ENCODE measurements around the gene KCNJ6. TPM values are rescaled to one million over a fixed set of nuclear protein-coding genes. Genes with fewer than 3 reads are reported as not detected.

KCNJ6 gene
- total RNA-seq, 1 experiment from 2014 or later = 1.2 TPM

DNA sequence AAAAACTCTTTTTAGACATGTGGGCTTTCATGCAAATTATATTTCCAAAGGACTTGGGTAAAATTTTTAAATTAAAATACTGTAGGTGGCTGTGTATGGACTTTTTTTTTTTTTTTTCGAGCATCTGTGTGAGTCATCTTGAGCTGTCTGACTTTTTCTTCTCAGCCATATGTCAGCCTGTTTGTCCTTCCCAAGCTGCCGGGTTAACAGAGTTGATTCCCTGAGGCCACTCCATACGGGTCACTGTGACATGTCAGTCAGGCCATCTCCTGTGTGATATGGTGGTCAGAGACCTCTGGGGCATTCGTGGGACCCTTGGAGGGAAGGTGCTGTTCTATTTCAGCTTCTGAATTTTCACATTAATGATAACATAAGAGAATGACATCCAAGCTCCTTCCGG is 148.3 kb downstream of the KCNJ6 start:
- no peak overlapping the region for H4K91ac ChIP-seq (ENCODE audit: insufficient read length, low read depth, low read length)
- no peak overlapping the region for H4K5ac ChIP-seq (ENCODE audit: insufficient read length, low read depth, low read length)
- TF ChIP-seq, protein P1, sequence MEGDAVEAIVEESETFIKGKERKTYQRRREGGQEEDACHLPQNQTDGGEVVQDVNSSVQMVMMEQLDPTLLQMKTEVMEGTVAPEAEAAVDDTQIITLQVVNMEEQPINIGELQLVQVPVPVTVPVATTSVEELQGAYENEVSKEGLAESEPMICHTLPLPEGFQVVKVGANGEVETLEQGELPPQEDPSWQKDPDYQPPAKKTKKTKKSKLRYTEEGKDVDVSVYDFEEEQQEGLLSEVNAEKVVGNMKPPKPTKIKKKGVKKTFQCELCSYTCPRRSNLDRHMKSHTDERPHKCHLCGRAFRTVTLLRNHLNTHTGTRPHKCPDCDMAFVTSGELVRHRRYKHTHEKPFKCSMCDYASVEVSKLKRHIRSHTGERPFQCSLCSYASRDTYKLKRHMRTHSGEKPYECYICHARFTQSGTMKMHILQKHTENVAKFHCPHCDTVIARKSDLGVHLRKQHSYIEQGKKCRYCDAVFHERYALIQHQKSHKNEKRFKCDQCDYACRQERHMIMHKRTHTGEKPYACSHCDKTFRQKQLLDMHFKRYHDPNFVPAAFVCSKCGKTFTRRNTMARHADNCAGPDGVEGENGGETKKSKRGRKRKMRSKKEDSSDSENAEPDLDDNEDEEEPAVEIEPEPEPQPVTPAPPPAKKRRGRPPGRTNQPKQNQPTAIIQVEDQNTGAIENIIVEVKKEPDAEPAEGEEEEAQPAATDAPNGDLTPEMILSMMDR (conservative IDR thresholded peaks at IDR 0.05) = no peak
- no peak overlapping the region for H3K9ac ChIP-seq (ENCODE audit: extremely low read depth, insufficient read length, low read length)
- H3K79me2 ChIP-seq (ENCODE audit: insufficient read depth, low read length) = no peaks in the 10 kb centered on the region
- H3K23me2 ChIP-seq (ENCODE audit: insufficient read length, low read depth, low read length, poor library complexity, severe bottlenecking) = no peaks in the 10 kb centered on the region
- Mint-ChIP-seq H3K27ac (no peak overlapping the region; a peak in 1 of 7 replicates), H3K4me1 (peaks cover 19 to 22% of the 10 kb centered on the region in 2 experiments), H3K36me3 (ENCODE audit: insufficient read depth in 1 of 3, low read depth in 3 of 3) (peaks cover 0 to 22% (median 12%) of the 10 kb centered on the region in 3 experiments; a peak in 5 of 7 replicates), H3K4me3 (no peak overlapping the region), H3K9me3 (peaks cover 14 to 19% of the 10 kb centered on the region in 2 experiments), H3K27me3 (ENCODE audit: low read depth) (no peaks in the 10 kb centered on the region)
- H4K20me1 ChIP-seq (ENCODE audit: control insufficient read depth, insufficient read depth, insufficient read length) = no peaks in the 10 kb centered on the region
- no peak overlapping the region for H2BK12ac ChIP-seq (ENCODE audit: insufficient read length, low read depth, low read length)
- H3K4ac ChIP-seq (ENCODE audit: low read depth, low read length) = no peak overlapping the region
- no peaks in the 10 kb centered on the region for H3K79me1 ChIP-seq (ENCODE audit: insufficient read depth, low read depth, low read length, poor library complexity, severe bottlenecking)
- H3K9me3 ChIP-seq (ENCODE audit: control insufficient read depth, low read depth, low read length) = no peaks in the 10 kb centered on the region
- H2BK5ac ChIP-seq (ENCODE audit: insufficient read length, low read length) = no peak overlapping the region
- H3K56ac ChIP-seq (ENCODE audit: insufficient read length, low read depth, low read length) = no peak overlapping the region
- no peak overlapping the region for H2AK5ac ChIP-seq (ENCODE audit: insufficient read length, low read length)
- H3K27me3 ChIP-seq (ENCODE audit: insufficient read depth, low read length) = no peaks in the 10 kb centered on the region
- no peak overlapping the region for H3K4me2 ChIP-seq (ENCODE audit: insufficient read depth, insufficient read length, low read length)
- no peak overlapping the region for H3T11ph ChIP-seq (ENCODE audit: low read length)
- H4K8ac ChIP-seq (replicated peaks; ENCODE audit: insufficient read length, low read depth, low read length) = no peak overlapping the region
- H3K18ac ChIP-seq (ENCODE audit: insufficient read length, low read depth, low read length) = no peak overlapping the region
- WGBS (ENCODE audit: extremely low coverage, insufficient read length, low lambda C conversion rate) = no CpG with 5 or more reads among the region's 5 CpGs
- H2BK20ac ChIP-seq (ENCODE audit: low read depth, low read length, poor library complexity, severe bottlenecking) = no peak overlapping the region
- H3K27ac ChIP-seq (ENCODE audit: insufficient read length, low read depth, low read length) = no peak overlapping the region
- H2BK15ac ChIP-seq (ENCODE audit: low read depth, low read length) = no peak overlapping the region
- H3K4me1 ChIP-seq (ENCODE audit: insufficient read depth, low read length) = no peaks in the 10 kb centered on the region
- no peak overlapping the region for H2BK120ac ChIP-seq (ENCODE audit: low read depth, low read length, poor library complexity, severe bottlenecking)
- no peak overlapping the region for H3K23ac ChIP-seq (ENCODE audit: insufficient read length, low read depth, low read length)
- no peak overlapping the region for H3K14ac ChIP-seq (ENCODE audit: insufficient read depth, low read length)
- no peak overlapping the region for H2AFZ ChIP-seq (ENCODE audit: low read length)
- no peak for DNase-seq

Measured in H9 (cell line).